Liver (tissue), 9 donors: ENCODE data around the gene SPOP. TPM values are rescaled to one million over a fixed set of nuclear protein-coding genes. Genes with fewer than 3 reads are reported as not detected.
"Not testable (repeated sequence)": the region's sequence is repeated elsewhere in the genome, so short reads cannot be mapped to it uniquely, and the experiment has no call there.

Experiments used
- DNase-seq: peaks from one replicate; pipeline ENCODE4 v3.0.0-alpha.2; 2017; ENCODE audit warnings: low spot score
- H3K27ac ChIP-seq, 2 donors: one replicate each; pipeline ENCODE4 v1.7.0; 2013; ENCODE audit warnings: inconsistent platforms in 2 of 2, low read length in 2 of 2, control low read depth in 1 of 2, low read depth in 1 of 2, mild to moderate bottlenecking in 1 of 2
- H3K27me3 ChIP-seq, 4 donors: one replicate each; pipeline versions ENCODE4 v1.6.1 to v1.7.0; 2013; ENCODE audit warnings: low read length in 3 of 4, inconsistent platforms in 1 of 4, mild to moderate bottlenecking in 1 of 4, moderate library complexity in 1 of 4; ENCODE audit not compliant: control insufficient read depth in 4 of 4, insufficient read depth in 4 of 4
- H3K36me3 ChIP-seq, 4 donors: one replicate each; pipeline versions ENCODE4 v1.6.1 to v1.7.0; 2013; ENCODE audit warnings: low read length in 3 of 4, mild to moderate bottlenecking in 3 of 4, low read depth in 1 of 4, moderate library complexity in 1 of 4; ENCODE audit not compliant: control insufficient read depth in 4 of 4, insufficient read depth in 3 of 4
- H3K4me1 ChIP-seq, 4 donors: one replicate each; pipeline versions ENCODE4 v1.6.1 to v1.7.0; 2013; ENCODE audit warnings: low read length in 3 of 4, mild to moderate bottlenecking in 3 of 4, moderate library complexity in 1 of 4; ENCODE audit not compliant: control insufficient read depth in 4 of 4, insufficient read depth in 4 of 4
- H3K4me3 ChIP-seq, 3 donors: one replicate each; pipeline versions ENCODE4 v1.6.1 to v1.7.0; 2013; ENCODE audit warnings: low read length in 3 of 3, control low read depth in 1 of 3, low read depth in 1 of 3, mild to moderate bottlenecking in 1 of 3
- H3K9ac ChIP-seq, 2 donors: one replicate each; pipeline ENCODE4 v1.7.0; 2013; ENCODE audit warnings: low read length in 2 of 2, mild to moderate bottlenecking in 2 of 2, moderate library complexity in 2 of 2, control low read depth in 1 of 2, low read depth in 1 of 2
- H3K9me3 ChIP-seq, 4 donors: one replicate each; pipeline versions ENCODE4 v1.6.1 to v1.7.0; 2013; ENCODE audit warnings: low read length in 3 of 4; ENCODE audit not compliant: control insufficient read depth in 4 of 4
- ATF3 ChIP-seq: IDR thresholded peaks from 2 replicates; pipeline ENCODE4 v1.6.1; 2016; ENCODE audit warnings: antibody characterized with exemption
- CTCF ChIP-seq: fragments of 150-350 bp; IDR thresholded peaks from 2 replicates; pipeline ENCODE4 v1.5.1; 2017; ENCODE audit warnings: improper control_type of control experiment, low read depth, low read length; ENCODE audit not compliant: missing input control
- EGR1 ChIP-seq, 2 donors: IDR thresholded peaks; 2 replicates each; pipeline ENCODE4 v1.6.1; 2016 to 2018; ENCODE audit warnings: antibody characterized with exemption in 2 of 2, low read depth in 2 of 2
- FOXA1 ChIP-seq: IDR thresholded peaks from 2 replicates; pipeline ENCODE4 v1.6.1; 2016; ENCODE audit warnings: antibody characterized with exemption
- FOXA2 ChIP-seq: IDR thresholded peaks from 2 replicates; pipeline ENCODE4 v1.6.1; 2016; ENCODE audit warnings: antibody characterized with exemption
- GABPA ChIP-seq, 2 donors: IDR thresholded peaks in 1 of 2; conservative IDR thresholded peaks in 1 of 2; 2 replicates each; pipeline ENCODE4 v1.6.1; 2016; ENCODE audit warnings: antibody characterized with exemption in 2 of 2, mild to moderate bottlenecking in 1 of 2, moderate library complexity in 1 of 2
- HNF4A ChIP-seq, 2 donors: conservative IDR thresholded peaks; 2 replicates each; pipeline ENCODE4 v1.6.1; 2016; ENCODE audit warnings: antibody characterized with exemption in 2 of 2, mild to moderate bottlenecking in 2 of 2
- HNF4G ChIP-seq: IDR thresholded peaks from 2 replicates; pipeline ENCODE4 v1.6.1; 2016; ENCODE audit warnings: antibody characterized with exemption
- JUND ChIP-seq, 2 donors: IDR thresholded peaks; 2 replicates each; pipeline ENCODE4 v1.6.1; 2016; ENCODE audit warnings: antibody characterized with exemption in 2 of 2
- MAX ChIP-seq: IDR thresholded peaks from 2 replicates; pipeline ENCODE4 v1.6.1; 2016; ENCODE audit warnings: antibody characterized with exemption
- NR2F2 ChIP-seq: IDR thresholded peaks from 2 replicates; pipeline ENCODE4 v1.6.1; 2016; ENCODE audit warnings: antibody characterized with exemption
- RAD21 ChIP-seq, 2 donors: IDR thresholded peaks; 2 replicates each; pipeline ENCODE4 v1.6.1; 2016; ENCODE audit warnings: antibody characterized with exemption in 2 of 2, mild to moderate bottlenecking in 2 of 2
- REST ChIP-seq: IDR thresholded peaks from 2 replicates; pipeline ENCODE4 v1.6.1; 2016; ENCODE audit warnings: antibody characterized with exemption, mild to moderate bottlenecking
- RXRA ChIP-seq, 2 donors: IDR thresholded peaks; 2 replicates each; pipeline ENCODE4 v1.6.1; 2017 to 2018; ENCODE audit warnings: antibody characterized with exemption in 2 of 2, mild to moderate bottlenecking in 1 of 2
- SP1 ChIP-seq: IDR thresholded peaks from 2 replicates; pipeline ENCODE4 v1.6.1; 2018; ENCODE audit warnings: antibody characterized with exemption, mild to moderate bottlenecking
- TAF1 ChIP-seq: conservative IDR thresholded peaks from 2 replicates; pipeline ENCODE4 v1.6.1; 2016; ENCODE audit warnings: antibody characterized with exemption, mild to moderate bottlenecking
- YY1 ChIP-seq: IDR thresholded peaks from 2 replicates; pipeline ENCODE4 v1.6.1; 2016; ENCODE audit warnings: antibody characterized with exemption, mild to moderate bottlenecking
- ZBTB33 ChIP-seq: IDR thresholded peaks from 2 replicates; pipeline ENCODE4 v1.6.1; 2016; ENCODE audit warnings: antibody characterized with exemption
- WGBS: extraction: QIAGEN DNeasy Blood & Tissue Kit; methylation state at CpG from one replicate; pipeline ENCODE4 v1.1.7; 2013; 5-methylcytosine and 5-hydroxymethylcytosine counted together
- polyA plus RNA-seq, 2 donors: library from polyadenylated mRNA; stranded (reverse) in 1 of 2; unstranded in 1 of 2; fragments of 200-250 nt in 1 of 2; fragments of >200 nt in 1 of 2; fragmentation: Nextera tagmentation in 1 of 2; extraction: Ambion mirVana in 1 of 2; gene quantifications; one replicate each; pipeline versions ENCODE4 v1.2.1 to v1.2.3, GENCODE V29; 2013 to 2015
- total RNA-seq, 2 donors: library from RNA; depleted of rRNA; stranded (reverse); fragments of >200 nt; gene quantifications; one replicate each; pipeline ENCODE4 v1.2.3, GENCODE V29; 2014
- donor health status: healthy.
- donor health status: healthy.
- donor health status: healthy.
- donor health status: healthy.
- donor health status: healthy.

The SPOP gene
- total and polyA plus RNA-seq, 4 donors: 21.6 to 50.8 (median 42.4) TPM

- Histone ChIP-seq H3K4me1 (peaks cover 7 to 31% (median 20%) of the 10 kb centered on the region in 4 donors), H3K9ac (no peak overlapping the region), H3K27ac (no peak overlapping the region), H3K4me3 (no peak overlapping the region), H3K27me3 (no peaks in the 10 kb centered on the region), H3K9me3 (no peaks in the 10 kb centered on the region), H3K36me3 (no peaks in the 10 kb centered on the region)
- DNase-seq: no peak
- no peak for TF ChIP-seq EGR1 (IDR thresholded peaks at IDR 0.05; ENCODE audit: low read depth in 2 of 2)
- no peak for TF ChIP-seq RXRA (IDR thresholded peaks at IDR 0.05)
- no peak for TF ChIP-seq RAD21 (IDR thresholded peaks at IDR 0.05)
- TF ChIP-seq CTCF: no peak
- no peak for TF ChIP-seq NR2F2
- TF ChIP-seq TAF1: no peak
- TF ChIP-seq FOXA1: no peak
- TF ChIP-seq MAX: no peak
- no peak for TF ChIP-seq YY1
- no peak for TF ChIP-seq GABPA (IDR thresholded peaks at IDR 0.05 in 1 of 2, conservative IDR thresholded peaks at IDR 0.05 in 1 of 2)
- TF ChIP-seq FOXA2: no peak
- no peak for TF ChIP-seq ATF3
- TF ChIP-seq SP1: no peak
- TF ChIP-seq JUND (IDR thresholded peaks at IDR 0.05): no peak
- TF ChIP-seq HNF4A (conservative IDR thresholded peaks at IDR 0.05): no peak
- no peak for TF ChIP-seq ZBTB33
- TF ChIP-seq HNF4G: no peak
- TF ChIP-seq REST: no peak
Measured at GRCh38 chr17:49674507-49674906, 3.4 kb downstream of the SPOP start.

GRCh38 chr17:49673679-49674078 is 4.2 kb downstream of the SPOP start:
- H3K4me1 ChIP-seq: peaks cover 7 to 31% (median 20%) of the 10 kb centered on the region in 4 donors
- 87% methylated on average over 6 of the region's 6 CpGs for WGBS
- H3K27ac ChIP-seq, H3K27me3 ChIP-seq, H3K4me3 ChIP-seq, H3K9me3 ChIP-seq, H3K36me3 ChIP-seq, H3K9ac ChIP-seq, DNase-seq: not testable (repeated sequence)
